GM18498 (cell line): ENCODE results near the gene WSCD2.

Experiments
- ATAC-seq: cut with Tn5 transposase; IDR thresholded peaks from one replicate; pipeline ENCODE4 v1.9.1; 2021; ENCODE audit warnings: mild to moderate bottlenecking, moderate library complexity; ENCODE audit not compliant: unreplicated experiment

WSCD2 gene

GRCh38 chr12:108129017-108129812, at the start of gene WSCD2:
WSCD2 (plus strand) TSS chr12:108129288; CDS start chr12:108195833, 66,545 bp downstream.
- peak; percentile 51 for ATAC-seq

- no peak for ATAC-seq
Observed at GRCh38 chr12:108079721-108080120, 49.4 kb upstream of the WSCD2 start.

- no peak for ATAC-seq
Observed at GRCh38 chr12:108080363-108080762, 48.7 kb upstream of the WSCD2 start.

- ATAC-seq: no peak
Observed at GRCh38 chr12:108082485-108082884, 46.6 kb upstream of the WSCD2 start.

- ATAC-seq: no peak
Observed at GRCh38 chr12:108087900-108088299, 41.2 kb upstream of the WSCD2 start.

GRCh38 chr12:108090107-108090899, 38.8 kb upstream of the WSCD2 start:
- no peak for ATAC-seq

GRCh38 chr12:108090932-108091678, 38.0 kb upstream of the WSCD2 start:
- no peak for ATAC-seq

GRCh38 chr12:108091679-108092051, 37.4 kb upstream of the WSCD2 start:
- ATAC-seq: no peak

- ATAC-seq: no peak
Observed at GRCh38 chr12:108093209-108093608, 35.9 kb upstream of the WSCD2 start.

- no peak for ATAC-seq
Observed at GRCh38 chr12:108094056-108094649, 34.9 kb upstream of the WSCD2 start.

GRCh38 chr12:108097160-108097911, 31.8 kb upstream of the WSCD2 start:
- no peak for ATAC-seq

GRCh38 chr12:108098374-108098773, 30.7 kb upstream of the WSCD2 start:
- no peak for ATAC-seq

- no peak for ATAC-seq
Observed at GRCh38 chr12:108099073-108099472, 30.0 kb upstream of the WSCD2 start.

- no peak for ATAC-seq
Observed at GRCh38 chr12:108099778-108100489, 29.2 kb upstream of the WSCD2 start.

GRCh38 chr12:108101605-108102175, 27.4 kb upstream of the WSCD2 start:
- ATAC-seq: no peak

GRCh38 chr12:108102363-108102762, 26.7 kb upstream of the WSCD2 start:
- peak; percentile 57 for ATAC-seq

- no peak for ATAC-seq
Observed at GRCh38 chr12:108103087-108103486, 26.0 kb upstream of the WSCD2 start.

- ATAC-seq: no peak
Observed at GRCh38 chr12:108103517-108103916, 25.6 kb upstream of the WSCD2 start.

GRCh38 chr12:108104657-108105056, 24.4 kb upstream of the WSCD2 start:
- no peak for ATAC-seq
